IMR-90 (cell line): ENCODE results near the gene NPPB. TPM values are rescaled to one million over a fixed set of nuclear protein-coding genes. Genes with fewer than 3 reads are reported as not detected.

Experiments used
- ATAC-seq: fragments of 200-7000 bp; cut with Tn5 transposase; 2 replicates; pipeline ENCODE4 v1.9.1; 2020; ENCODE audit warnings: low read depth, mild to moderate bottlenecking, moderate library complexity
- BruUV-seq: library from RNA; stranded (reverse); fragments of 400-500 nt; replicated peaks from 2 replicates; lab custom pipeline; 2021; lab: Mats Ljungman, UMichigan
- CTCF ChIA-PET: fragments of 300-600 bp; formaldehyde crosslinking; extraction: SDS; loops from one replicate; lab custom pipeline; 2021; ENCODE audit warnings: antibody characterized with exemption; lab: Yijun Ruan, JAX
- POLR2A ChIA-PET: fragments of 300-600 bp; sonication (Branson Sonifier 250); formaldehyde crosslinking; loops from one replicate; lab custom pipeline; 2022; ENCODE audit warnings: antibody characterized with exemption; ENCODE audit not compliant: unreplicated experiment; lab: Charles Lee
- DNase-seq: peaks from one replicate; pipeline ENCODE4 v3.0.0; 2013
- H2AFZ ChIP-seq: replicated peaks from 2 replicates; pipeline ENCODE3; 2013; ENCODE audit warnings: low read length, mild to moderate bottlenecking; ENCODE audit not compliant: poor library complexity
- H2AK5ac ChIP-seq: 2 replicates; pipeline ENCODE4 v1.6.1; 2013; ENCODE audit warnings: low read depth, low read length, inconsistent platforms
- H2AK9ac ChIP-seq: replicated peaks from 2 replicates; pipeline ENCODE3; 2013; ENCODE audit warnings: mild to moderate bottlenecking, low read depth, low read length, moderate library complexity; ENCODE audit not compliant: poor library complexity
- H2BK120ac ChIP-seq: 2 replicates; pipeline ENCODE4 v1.6.1; 2013; ENCODE audit warnings: low read depth, low read length, inconsistent platforms
- H2BK15ac ChIP-seq: 3 replicates; pipeline ENCODE4 v1.6.1; 2013; ENCODE audit warnings: low read depth, low read length, inconsistent platforms
- H2BK20ac ChIP-seq: 2 replicates; pipeline ENCODE4 v1.6.1; 2013; ENCODE audit warnings: low read depth, mild to moderate bottlenecking, inconsistent platforms, low read length, moderate library complexity
- H2BK5ac ChIP-seq: 2 replicates; pipeline ENCODE4 v1.6.1; 2013; ENCODE audit warnings: mild to moderate bottlenecking, low read depth, low read length, inconsistent platforms; ENCODE audit not compliant: poor library complexity, severe bottlenecking
- H3K14ac ChIP-seq: replicated peaks from 2 replicates; pipeline ENCODE4 v1.6.1; 2013; ENCODE audit warnings: low read depth, low read length, inconsistent platforms
- H3K18ac ChIP-seq: 2 replicates; pipeline ENCODE4 v1.6.1; 2013; ENCODE audit warnings: low read depth, low read length, control low read depth
- H3K23ac ChIP-seq: 2 replicates; pipeline ENCODE4 v1.6.1; 2013; ENCODE audit warnings: low read depth, low read length, inconsistent platforms
- H3K27ac ChIP-seq: 2 replicates; pipeline ENCODE4 v1.5.1; 2013; ENCODE audit warnings: mild to moderate bottlenecking, control low read depth, low read length; ENCODE audit not compliant: insufficient read depth
- H3K27me3 ChIP-seq: 2 replicates; pipeline ENCODE4 v1.6.1; 2013; ENCODE audit warnings: low read length; ENCODE audit not compliant: control insufficient read depth, insufficient read depth
- H3K36me3 ChIP-seq: 2 replicates; pipeline ENCODE4 v1.6.1; 2013; ENCODE audit warnings: low read length, mixed read lengths; ENCODE audit not compliant: control insufficient read depth, insufficient read depth
- H3K4ac ChIP-seq: 2 replicates; pipeline ENCODE4 v1.6.1; 2013; ENCODE audit warnings: low read depth, low read length, inconsistent platforms
- H3K4me1 ChIP-seq: 2 replicates; pipeline ENCODE4 v1.6.1; 2013; ENCODE audit warnings: low read length, mixed read lengths; ENCODE audit not compliant: control insufficient read depth, insufficient read depth
- H3K4me2 ChIP-seq: 2 replicates; pipeline ENCODE4 v1.6.1; 2013; ENCODE audit warnings: low read depth, mild to moderate bottlenecking, control low read depth, low read length, moderate library complexity
- H3K4me3 ChIP-seq: 2 replicates; pipeline ENCODE4 v1.5.1; 2013; ENCODE audit warnings: low read depth, mild to moderate bottlenecking, control low read depth, low read length, moderate library complexity; ENCODE audit not compliant: insufficient read depth
- H3K56ac ChIP-seq: 2 replicates; pipeline ENCODE4 v1.6.1; 2013; ENCODE audit warnings: low read length, inconsistent platforms; ENCODE audit not compliant: insufficient read depth; ENCODE audit errors: extremely low read depth
- H3K79me1 ChIP-seq, 2 experiments: 2 replicates each; pipeline ENCODE4 v1.6.1; 2013; ENCODE audit warnings: low read length in 2 of 2, inconsistent platforms in 1 of 2, low read depth in 1 of 2
- H3K9ac ChIP-seq: 2 replicates; pipeline ENCODE4 v1.6.1; 2013; ENCODE audit warnings: low read depth, low read length, control low read depth
- H3K9me1 ChIP-seq: 2 replicates; pipeline ENCODE4 v1.6.1; 2013; ENCODE audit warnings: low read length, inconsistent platforms; ENCODE audit not compliant: insufficient read depth
- H3K9me3 ChIP-seq: 2 replicates; pipeline ENCODE4 v1.6.1; 2013; ENCODE audit warnings: low read length; ENCODE audit not compliant: control insufficient read depth, insufficient read depth
- H4K20me1 ChIP-seq: 2 replicates; pipeline ENCODE4 v1.6.1; 2013; ENCODE audit warnings: low read length, inconsistent platforms; ENCODE audit not compliant: insufficient read depth
- H4K5ac ChIP-seq: 2 replicates; pipeline ENCODE4 v1.6.1; 2013; ENCODE audit warnings: mild to moderate bottlenecking, low read depth, low read length, control low read depth
- H4K8ac ChIP-seq, 2 experiments: 2 replicates each; pipeline ENCODE4 v1.6.1; 2013; ENCODE audit warnings: low read depth in 2 of 2, low read length in 2 of 2, control low read depth in 1 of 2, inconsistent platforms in 1 of 2
- H4K91ac ChIP-seq: 2 replicates; pipeline ENCODE4 v1.6.1; 2013; ENCODE audit warnings: low read depth, low read length, inconsistent platforms; ENCODE audit not compliant: insufficient read depth
- BHLHE40 ChIP-seq: fragments of 150-350 bp; IDR thresholded peaks from 2 replicates; pipeline ENCODE4 v1.6.1; 2016; ENCODE audit warnings: mild to moderate bottlenecking, low read depth, low read length
- CEBPB ChIP-seq: IDR thresholded peaks from 2 replicates; pipeline ENCODE4 v1.6.1; 2012; ENCODE audit warnings: low read depth, low read length, improper control_type of control experiment
- FOS ChIP-seq: fragments of 150-350 bp; IDR thresholded peaks from 2 replicates; pipeline ENCODE4 v1.6.1; 2016; ENCODE audit warnings: low read depth, low read length
- MAZ ChIP-seq: IDR thresholded peaks from 2 replicates; pipeline ENCODE4 v1.6.1; 2012; ENCODE audit warnings: low read depth, mild to moderate bottlenecking, low read length, improper control_type of control experiment, moderate library complexity, borderline replicate concordance
- NFE2L2 ChIP-seq: fragments of 150-350 bp; IDR thresholded peaks from 2 replicates; pipeline ENCODE4 v1.6.1; 2016; ENCODE audit warnings: low read depth, mild to moderate bottlenecking, low read length
- POLR2A ChIP-seq: IDR thresholded peaks from 2 replicates; pipeline ENCODE4 v1.6.1; 2012; ENCODE audit warnings: mild to moderate bottlenecking, low read depth, low read length
- RAD21 ChIP-seq: IDR thresholded peaks from 2 replicates; pipeline ENCODE4 v1.6.1; 2012; ENCODE audit warnings: low read length, improper control_type of control experiment
- RCOR1 ChIP-seq: IDR thresholded peaks from 2 replicates; pipeline ENCODE4 v1.6.1; 2012; ENCODE audit warnings: mild to moderate bottlenecking, low read length, improper control_type of control experiment; ENCODE audit not compliant: insufficient replicate concordance
- RFX5 ChIP-seq: IDR thresholded peaks from 2 replicates; pipeline ENCODE4 v1.8.0; 2012; ENCODE audit warnings: low read depth, mild to moderate bottlenecking, low read length, moderate library complexity
- SMC3 ChIP-seq: fragments of 150-350 bp; IDR thresholded peaks from 2 replicates; pipeline ENCODE4 v1.6.1; 2016; ENCODE audit warnings: low read depth, mild to moderate bottlenecking, antibody characterized with exemption, low read length, moderate library complexity
- WGBS, 2 experiments: methylation state at CpG; one replicate each; pipeline versions ENCODE4 v1.1.5 to v1.1.7; 2013; ENCODE audit warnings: missing lambda C conversion rate in 2 of 2; ENCODE audit not compliant: insufficient read length in 1 of 2; ENCODE audit errors: extremely low coverage in 2 of 2; 5-methylcytosine and 5-hydroxymethylcytosine counted together
- dilution Hi-C: fragments of 300-500 bp; cut with HindIII; formaldehyde crosslinking; loops from one replicate; pipeline ENCODE4 v1.14.3; 2018; ENCODE audit warnings: low sequenced_read_pairs; ENCODE audit not compliant: unreplicated experiment
- in situ Hi-C: fragments of 300-500 bp; cut with MboI; formaldehyde crosslinking; loops from 3 replicates; pipeline ENCODE4 v1.14.3; 2019; ENCODE audit warnings: low sequenced_read_pairs, inconsistent platforms, mixed read lengths
- intact Hi-C: fragments of 100-400 bp; cut with micrococcal nuclease; formaldehyde crosslinking; loops from 2 replicates; pipeline ENCODE4 v1.10.0; 2022
- polyA plus RNA-seq, 3 experiments: library from polyadenylated mRNA; depleted of rRNA; stranded (reverse); fragments of >200 nt; gene quantifications; 2 replicates each; pipeline ENCODE4 v1.2.3, GENCODE V29; 2012; ENCODE audit warnings: low replicate concordance in 1 of 3
- total RNA-seq: library from RNA; depleted of rRNA; stranded (reverse); fragments of >200 nt; gene quantifications from 2 replicates; pipeline ENCODE4 v1.2.3, GENCODE V29; 2012
- TF ChIP-seq, protein P1 (sequence below): fragments of 150-350 bp; IDR thresholded peaks from 2 replicates; pipeline ENCODE4 v1.6.1; 2016; ENCODE audit warnings: low read depth, mild to moderate bottlenecking, low read length, moderate library complexity, borderline replicate concordance
- TF ChIP-seq, protein P2 (sequence below): conservative IDR thresholded peaks from 2 replicates; pipeline ENCODE4 v1.5.1; 2012; ENCODE audit warnings: mild to moderate bottlenecking, low read depth, low read length, improper control_type of control experiment
- TF ChIP-seq, protein P3 (sequence below): fragments of 150-350 bp; IDR thresholded peaks from 2 replicates; pipeline ENCODE4 v1.6.1; 2017; ENCODE audit warnings: mild to moderate bottlenecking, antibody characterized with exemption, low read length, low read depth

NPPB gene
- total and polyA plus RNA-seq, 2 of the 4 experiments (the other 2 are of a cell fraction): not detected

DNA sequence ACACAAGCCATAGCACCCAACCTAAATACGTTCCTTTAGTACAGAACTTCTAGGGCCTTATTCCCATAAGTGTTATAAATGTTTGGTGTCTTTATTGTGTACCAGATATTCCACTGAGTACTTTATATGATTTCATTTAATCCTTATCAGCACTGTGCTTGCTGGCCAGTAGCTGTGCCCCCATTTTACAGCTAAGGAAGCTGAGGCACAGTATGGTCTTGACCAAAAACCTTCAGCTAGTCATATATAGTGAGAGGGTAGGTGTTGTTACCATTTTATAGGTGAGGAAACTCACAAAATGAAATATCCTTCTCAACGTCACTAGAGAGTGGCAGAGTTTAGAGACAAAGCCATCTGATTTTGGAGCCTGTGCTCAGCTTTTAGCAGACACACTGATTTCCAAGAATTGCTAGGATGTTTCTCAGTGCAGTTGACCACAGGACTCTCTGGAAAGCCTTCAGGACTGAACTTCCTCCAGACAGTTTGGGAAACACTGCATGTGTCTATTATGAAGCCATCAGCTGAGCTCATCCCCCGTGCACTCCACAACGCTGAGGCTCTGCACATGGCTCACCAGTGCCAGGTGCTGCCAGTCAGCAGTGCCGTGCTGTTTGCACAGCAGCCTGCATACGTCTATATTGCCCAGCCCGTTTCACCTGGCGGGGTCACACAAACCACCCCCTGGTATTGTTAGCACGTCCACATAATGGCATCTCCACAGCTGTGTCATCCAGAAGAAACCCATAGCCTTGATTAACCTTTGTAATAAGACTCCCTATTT lies 26.6 kb downstream of the NPPB start:
- H3K27me3 ChIP-seq: no peaks in the 10 kb centered on the region
- H3K79me1 ChIP-seq: peaks cover 0 to 4% of the 10 kb centered on the region in 2 experiments; a peak in 2 of 4 replicates
- H4K91ac ChIP-seq: no peak overlapping the region
- no peak overlapping the region for H3K27ac ChIP-seq
- no peaks in the 10 kb centered on the region for H3K9me3 ChIP-seq
- TF ChIP-seq POLR2A (no peak), BHLHE40 (no peak), SMC3 (no peak), RAD21 (no peak), RFX5 (no peak), MAZ (no peak), FOS (no peak), NFE2L2 (no peak), RCOR1 (no peak), CEBPB (no peak)
- TF ChIP-seq, protein P1, sequence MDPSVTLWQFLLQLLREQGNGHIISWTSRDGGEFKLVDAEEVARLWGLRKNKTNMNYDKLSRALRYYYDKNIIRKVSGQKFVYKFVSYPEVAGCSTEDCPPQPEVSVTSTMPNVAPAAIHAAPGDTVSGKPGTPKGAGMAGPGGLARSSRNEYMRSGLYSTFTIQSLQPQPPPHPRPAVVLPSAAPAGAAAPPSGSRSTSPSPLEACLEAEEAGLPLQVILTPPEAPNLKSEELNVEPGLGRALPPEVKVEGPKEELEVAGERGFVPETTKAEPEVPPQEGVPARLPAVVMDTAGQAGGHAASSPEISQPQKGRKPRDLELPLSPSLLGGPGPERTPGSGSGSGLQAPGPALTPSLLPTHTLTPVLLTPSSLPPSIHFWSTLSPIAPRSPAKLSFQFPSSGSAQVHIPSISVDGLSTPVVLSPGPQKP: no peak
- TF ChIP-seq, protein P2, sequence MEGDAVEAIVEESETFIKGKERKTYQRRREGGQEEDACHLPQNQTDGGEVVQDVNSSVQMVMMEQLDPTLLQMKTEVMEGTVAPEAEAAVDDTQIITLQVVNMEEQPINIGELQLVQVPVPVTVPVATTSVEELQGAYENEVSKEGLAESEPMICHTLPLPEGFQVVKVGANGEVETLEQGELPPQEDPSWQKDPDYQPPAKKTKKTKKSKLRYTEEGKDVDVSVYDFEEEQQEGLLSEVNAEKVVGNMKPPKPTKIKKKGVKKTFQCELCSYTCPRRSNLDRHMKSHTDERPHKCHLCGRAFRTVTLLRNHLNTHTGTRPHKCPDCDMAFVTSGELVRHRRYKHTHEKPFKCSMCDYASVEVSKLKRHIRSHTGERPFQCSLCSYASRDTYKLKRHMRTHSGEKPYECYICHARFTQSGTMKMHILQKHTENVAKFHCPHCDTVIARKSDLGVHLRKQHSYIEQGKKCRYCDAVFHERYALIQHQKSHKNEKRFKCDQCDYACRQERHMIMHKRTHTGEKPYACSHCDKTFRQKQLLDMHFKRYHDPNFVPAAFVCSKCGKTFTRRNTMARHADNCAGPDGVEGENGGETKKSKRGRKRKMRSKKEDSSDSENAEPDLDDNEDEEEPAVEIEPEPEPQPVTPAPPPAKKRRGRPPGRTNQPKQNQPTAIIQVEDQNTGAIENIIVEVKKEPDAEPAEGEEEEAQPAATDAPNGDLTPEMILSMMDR: no peak
- TF ChIP-seq, protein P3, sequence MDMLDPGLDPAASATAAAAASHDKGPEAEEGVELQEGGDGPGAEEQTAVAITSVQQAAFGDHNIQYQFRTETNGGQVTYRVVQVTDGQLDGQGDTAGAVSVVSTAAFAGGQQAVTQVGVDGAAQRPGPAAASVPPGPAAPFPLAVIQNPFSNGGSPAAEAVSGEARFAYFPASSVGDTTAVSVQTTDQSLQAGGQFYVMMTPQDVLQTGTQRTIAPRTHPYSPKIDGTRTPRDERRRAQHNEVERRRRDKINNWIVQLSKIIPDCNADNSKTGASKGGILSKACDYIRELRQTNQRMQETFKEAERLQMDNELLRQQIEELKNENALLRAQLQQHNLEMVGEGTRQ: no peak
- H3K4me2 ChIP-seq: no peak overlapping the region
- no peak overlapping the region for H2AK5ac ChIP-seq
- no peak overlapping the region for H2BK120ac ChIP-seq
- CTCF ChIA-PET: no interaction called here
- no peak overlapping the region for H3K4ac ChIP-seq
- H3K9me1 ChIP-seq: no peaks in the 10 kb centered on the region
- no peak overlapping the region for H3K14ac ChIP-seq
- dilution Hi-C loops: no loop called here
- ATAC-seq (no peak), DNase-seq (no peak)
- H4K5ac ChIP-seq: no peak overlapping the region
- no TSS peak for BruUV-seq
- H3K4me1 ChIP-seq: no peaks in the 10 kb centered on the region
- no peak overlapping the region for H2BK20ac ChIP-seq
- H2BK5ac ChIP-seq: no peak overlapping the region
- no peak overlapping the region for H2AK9ac ChIP-seq
- in situ Hi-C loops: no loop called here
- H2AFZ ChIP-seq: no peak overlapping the region
- no peak overlapping the region for H3K23ac ChIP-seq
- H3K18ac ChIP-seq: no peak overlapping the region
- 96% methylated on average over 3 of the region's 9 CpGs; no CpG with 5 or more reads in 1 of the 2 experiments for WGBS, 2 experiments
- POLR2A ChIA-PET: interaction anchor here (0.6 kb wide), 1 partner anchor 235 kb away, joined by 3 read pairs; no protein-coding TSS in a partner anchor
- H3K4me3 ChIP-seq: no peak overlapping the region
- H3K9ac ChIP-seq: no peak overlapping the region
- peaks cover 9% of the 10 kb centered on the region; the same call in 1 of the 2 replicates for H4K20me1 ChIP-seq
- no peak overlapping the region for H2BK15ac ChIP-seq
- no peak overlapping the region for H3K56ac ChIP-seq
- intact Hi-C loops: no loop called here
- H4K8ac ChIP-seq: no peak overlapping the region
- peaks cover 73% of the 10 kb centered on the region for H3K36me3 ChIP-seq
